Prostate gland (tissue), 2 donors: ENCODE measurements around the gene SLC13A3.

Experiments used
- POLR2A ChIP-seq: fragments of 450-650 bp; IDR thresholded peaks from one replicate; pipeline ENCODE4 v1.6.1; 2016; ENCODE audit warnings: antibody characterized with exemption, mild to moderate bottlenecking
- POLR2AphosphoS5 ChIP-seq: sonication (generic); formaldehyde crosslinking; IDR thresholded peaks from one replicate; pipeline ENCODE4 v1.6.1; 2017; ENCODE audit warnings: antibody characterized with exemption
- TF ChIP-seq, protein P1 (sequence below), 4 experiments: fragments of 200-600 bp in 2 of 4; fragments of 450-650 bp in 2 of 4; sonication (generic) in 2 of 4; IDR thresholded peaks; 1 replicate in 3 of 4; 2 replicates in 1 of 4; pipeline ENCODE4 v1.5.1; 2016 to 2019; ENCODE audit warnings: antibody characterized with exemption in 4 of 4, mild to moderate bottlenecking in 2 of 4, moderate library complexity in 2 of 4

DNA sequence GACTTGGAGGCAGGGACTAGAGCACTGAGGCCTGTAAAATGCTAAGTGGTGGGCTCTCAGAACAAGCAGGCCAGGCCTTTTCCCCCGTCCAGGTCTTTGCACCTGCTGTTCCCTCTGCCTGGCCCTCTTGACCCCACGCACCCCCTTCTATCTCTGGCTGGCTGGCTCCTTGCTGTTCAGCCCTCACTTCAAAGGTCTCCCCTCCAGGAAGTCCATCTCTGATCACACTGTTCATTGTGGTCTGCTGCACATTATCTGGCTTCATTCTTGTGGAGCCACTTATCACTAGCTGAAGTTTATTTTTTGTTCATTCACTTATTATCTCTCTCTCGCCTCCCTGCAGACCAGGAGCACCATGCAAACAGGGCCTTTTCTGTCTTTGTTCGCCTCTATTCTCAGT is 24.5 kb downstream of the SLC13A3 start:
- TF ChIP-seq POLR2A, result no peak
- TF ChIP-seq, protein P1, sequence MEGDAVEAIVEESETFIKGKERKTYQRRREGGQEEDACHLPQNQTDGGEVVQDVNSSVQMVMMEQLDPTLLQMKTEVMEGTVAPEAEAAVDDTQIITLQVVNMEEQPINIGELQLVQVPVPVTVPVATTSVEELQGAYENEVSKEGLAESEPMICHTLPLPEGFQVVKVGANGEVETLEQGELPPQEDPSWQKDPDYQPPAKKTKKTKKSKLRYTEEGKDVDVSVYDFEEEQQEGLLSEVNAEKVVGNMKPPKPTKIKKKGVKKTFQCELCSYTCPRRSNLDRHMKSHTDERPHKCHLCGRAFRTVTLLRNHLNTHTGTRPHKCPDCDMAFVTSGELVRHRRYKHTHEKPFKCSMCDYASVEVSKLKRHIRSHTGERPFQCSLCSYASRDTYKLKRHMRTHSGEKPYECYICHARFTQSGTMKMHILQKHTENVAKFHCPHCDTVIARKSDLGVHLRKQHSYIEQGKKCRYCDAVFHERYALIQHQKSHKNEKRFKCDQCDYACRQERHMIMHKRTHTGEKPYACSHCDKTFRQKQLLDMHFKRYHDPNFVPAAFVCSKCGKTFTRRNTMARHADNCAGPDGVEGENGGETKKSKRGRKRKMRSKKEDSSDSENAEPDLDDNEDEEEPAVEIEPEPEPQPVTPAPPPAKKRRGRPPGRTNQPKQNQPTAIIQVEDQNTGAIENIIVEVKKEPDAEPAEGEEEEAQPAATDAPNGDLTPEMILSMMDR (IDR thresholded peaks at IDR 0.05), result no peak
- no peak for TF ChIP-seq POLR2AphosphoS5
